ENCODE data around the gene SDC3. TPM values are rescaled to one million over a fixed set of nuclear protein-coding genes. Genes with fewer than 3 reads are reported as not detected.

The SDC3 gene
- total RNA-seq, 1 donor from 2014 or later = 0.25 TPM

GRCh38 chr1:30905403-30905802, 3.2 kb downstream of the SDC3 start:
- intact Hi-C loops (cut with micrococcal nuclease) = no loop called here

DNA sequence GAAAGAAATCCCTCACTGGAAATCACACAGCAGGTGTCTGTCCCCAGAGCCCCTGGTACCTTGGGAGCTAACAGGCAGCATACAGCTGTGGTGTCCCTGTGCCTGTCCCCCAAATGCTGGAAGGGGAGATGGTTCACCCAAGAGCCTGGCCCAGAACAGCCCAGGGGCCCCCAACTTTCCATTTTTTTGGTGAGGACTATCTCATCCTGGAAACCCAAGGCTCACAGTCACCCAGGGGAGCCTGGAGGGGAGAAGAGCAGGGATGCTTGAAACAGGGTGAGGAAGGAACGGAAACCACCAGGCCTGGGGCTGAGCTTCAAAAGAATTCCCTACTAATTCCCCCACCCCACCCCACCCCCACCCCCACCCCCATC, 3.6 kb downstream of the SDC3 start:
- intact Hi-C loops (cut with micrococcal nuclease) = no loop called here

DNA sequence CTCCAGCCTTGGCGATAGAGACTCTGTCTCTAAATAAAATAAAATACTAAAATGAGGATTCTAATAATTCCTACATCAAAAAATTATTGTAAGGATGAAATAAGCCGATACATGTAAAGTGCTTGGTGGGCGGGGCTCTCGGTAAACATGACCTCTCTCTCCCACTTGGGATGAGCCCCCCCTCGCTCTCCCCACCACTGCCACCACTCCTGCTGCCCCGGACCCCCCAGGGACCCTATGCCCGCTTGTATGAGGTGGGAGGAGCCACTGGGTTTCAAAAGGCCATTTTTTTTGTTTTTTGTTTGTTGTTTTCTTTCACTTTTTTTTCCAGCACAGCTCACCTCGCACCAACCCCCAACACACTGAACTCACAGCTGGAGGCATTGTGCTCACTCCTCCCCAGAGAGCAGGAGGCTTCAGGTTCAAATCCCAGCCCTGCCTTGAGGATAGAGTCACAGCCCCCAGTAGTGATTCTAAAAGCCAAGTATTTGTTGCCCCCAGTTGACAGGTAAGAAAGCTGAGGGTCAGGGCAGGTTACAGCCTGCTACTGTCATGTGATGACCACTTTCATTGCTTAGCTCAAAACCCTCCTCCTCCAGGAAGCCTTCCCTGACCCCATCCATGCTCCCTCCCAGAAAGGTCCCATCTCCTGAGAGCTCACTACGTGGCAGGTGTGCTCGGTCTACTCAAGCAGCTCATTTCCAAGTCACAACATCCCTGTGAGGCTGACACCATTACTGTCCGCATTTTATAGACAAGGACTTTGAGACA, 4.2 kb downstream of the SDC3 start:
- intact Hi-C loops (cut with micrococcal nuclease) = no loop called here

DNA sequence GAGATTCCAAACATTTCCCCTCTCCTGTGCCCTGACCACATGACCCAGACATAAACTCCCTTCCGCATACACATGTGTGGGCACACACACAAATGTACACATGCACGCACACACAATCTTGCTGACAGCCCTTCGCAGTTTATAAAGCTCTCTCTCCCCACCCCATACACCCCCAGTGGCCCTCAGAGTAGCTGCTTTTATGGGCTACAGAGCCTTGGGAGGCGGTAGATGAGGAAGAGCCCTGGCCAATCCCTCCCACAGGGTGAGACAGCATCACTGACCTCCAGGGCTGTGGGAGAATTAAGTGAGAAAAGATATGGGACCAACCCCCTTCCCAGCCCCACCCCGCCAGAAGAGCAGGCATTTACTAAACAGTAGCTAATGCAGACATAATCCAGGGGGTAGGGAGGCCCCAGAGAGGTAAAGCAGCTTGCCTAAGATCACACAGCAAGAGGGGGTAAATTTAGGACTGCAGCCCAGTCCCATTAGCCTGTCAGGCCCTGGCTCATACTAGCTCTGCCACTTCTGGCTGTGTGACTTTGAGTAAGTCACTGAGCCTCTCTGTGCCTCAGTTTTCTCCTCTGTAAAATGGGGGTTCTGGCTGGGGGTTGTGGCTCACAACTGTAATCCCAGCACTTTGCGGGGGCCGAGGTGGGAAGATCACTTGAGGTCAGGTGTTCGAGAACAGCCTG, 5.1 kb downstream of the SDC3 start:
- intact Hi-C loops (cut with micrococcal nuclease) = no loop called here

DNA sequence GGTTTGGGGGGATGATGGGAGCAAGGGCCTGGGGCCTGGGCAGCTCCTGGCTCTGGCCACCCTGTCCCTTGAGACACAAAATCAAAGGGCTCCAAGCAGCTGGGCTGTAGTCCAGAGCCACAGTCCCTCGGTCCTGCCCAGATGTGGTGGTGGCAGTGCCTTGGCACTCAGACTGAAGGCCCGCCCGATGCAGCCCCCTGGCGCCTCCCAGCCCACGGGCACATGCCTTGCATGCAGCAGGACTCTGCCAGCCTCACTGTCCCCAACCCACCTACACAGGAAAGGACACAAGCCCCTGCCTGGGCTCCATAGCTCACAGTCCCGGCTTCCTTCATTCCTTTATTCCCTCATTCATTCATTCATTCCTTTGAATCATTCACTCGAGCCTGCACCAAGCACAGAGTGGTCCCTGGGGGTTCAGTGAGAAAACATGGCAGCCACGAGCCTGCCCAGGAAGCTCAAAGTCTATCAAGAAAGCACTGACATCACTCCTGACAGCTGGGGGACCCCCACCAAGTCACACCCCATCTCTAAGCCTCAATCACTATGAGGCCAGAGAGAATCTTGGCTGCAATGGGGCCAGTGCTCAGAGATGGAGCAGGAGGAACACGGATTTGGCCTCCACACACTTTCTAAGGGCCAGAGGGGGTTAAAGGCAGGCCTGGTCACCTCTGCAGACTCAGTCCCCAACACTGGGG, 5.8 kb downstream of the SDC3 start:
- intact Hi-C loops (cut with micrococcal nuclease) = no loop called here

DNA sequence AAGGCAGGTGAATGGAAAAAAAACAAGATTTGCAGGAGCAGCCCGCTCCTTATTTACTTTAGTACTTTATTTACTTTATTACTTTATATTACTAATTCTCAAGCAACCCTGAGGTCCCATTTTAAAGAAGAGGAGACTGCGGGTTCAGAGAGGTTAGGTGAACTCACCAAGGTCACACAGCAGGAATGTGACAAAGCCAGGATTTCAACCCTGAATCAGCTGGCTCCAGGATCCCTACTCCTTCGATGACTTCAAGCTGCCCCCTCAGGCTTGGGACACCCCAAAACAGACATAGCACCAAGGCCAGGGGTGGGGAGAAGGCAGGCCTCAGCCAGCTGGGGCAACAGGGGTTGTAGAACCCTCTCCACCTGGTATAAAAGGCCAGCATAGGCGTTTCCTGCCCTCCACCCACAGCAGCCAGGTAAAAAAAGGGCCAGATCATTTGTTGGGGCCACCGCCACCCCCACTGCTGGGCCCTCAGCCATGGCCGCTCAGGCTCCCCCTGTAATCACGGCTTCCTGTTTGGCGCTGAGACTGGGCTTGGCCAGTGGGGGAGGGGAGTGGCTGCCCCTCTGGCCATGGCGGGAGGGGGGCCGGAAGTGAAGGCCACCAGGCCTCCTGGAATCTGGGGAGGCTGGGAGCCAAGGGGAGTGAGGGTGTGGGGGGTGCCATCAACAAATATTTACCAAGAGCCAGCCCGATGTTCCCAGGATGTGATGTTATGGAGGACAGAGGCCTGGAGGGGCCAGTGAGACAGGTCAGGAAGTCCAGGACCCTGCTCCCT, 6.6 kb downstream of the SDC3 start:
- intact Hi-C loops (cut with micrococcal nuclease) = no loop called here

GRCh38 chr1:30900931-30901560, 7.5 kb downstream of the SDC3 start:
- intact Hi-C loops (cut with micrococcal nuclease) = no loop called here

DNA sequence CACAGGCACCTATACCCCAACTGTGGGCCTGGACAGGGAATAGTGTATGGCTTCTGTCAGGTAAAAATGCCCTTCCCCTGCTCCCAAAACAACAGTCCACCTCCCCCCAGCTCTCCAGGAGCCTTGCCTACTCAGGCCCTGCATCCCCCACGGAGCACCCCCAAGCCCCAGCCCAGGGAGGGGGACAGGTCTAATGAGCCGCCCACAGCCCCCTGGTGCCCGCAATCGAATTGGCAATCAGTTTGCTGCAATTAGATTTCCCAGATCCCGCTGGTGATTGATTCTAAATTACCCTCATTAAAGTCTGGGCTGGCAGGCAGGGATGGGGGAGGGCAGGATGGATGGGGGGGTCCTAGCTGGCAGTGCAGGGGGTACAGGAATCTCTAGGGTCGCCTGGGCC, 8.1 kb downstream of the SDC3 start:
- intact Hi-C loops (cut with micrococcal nuclease) = no loop called here

DNA sequence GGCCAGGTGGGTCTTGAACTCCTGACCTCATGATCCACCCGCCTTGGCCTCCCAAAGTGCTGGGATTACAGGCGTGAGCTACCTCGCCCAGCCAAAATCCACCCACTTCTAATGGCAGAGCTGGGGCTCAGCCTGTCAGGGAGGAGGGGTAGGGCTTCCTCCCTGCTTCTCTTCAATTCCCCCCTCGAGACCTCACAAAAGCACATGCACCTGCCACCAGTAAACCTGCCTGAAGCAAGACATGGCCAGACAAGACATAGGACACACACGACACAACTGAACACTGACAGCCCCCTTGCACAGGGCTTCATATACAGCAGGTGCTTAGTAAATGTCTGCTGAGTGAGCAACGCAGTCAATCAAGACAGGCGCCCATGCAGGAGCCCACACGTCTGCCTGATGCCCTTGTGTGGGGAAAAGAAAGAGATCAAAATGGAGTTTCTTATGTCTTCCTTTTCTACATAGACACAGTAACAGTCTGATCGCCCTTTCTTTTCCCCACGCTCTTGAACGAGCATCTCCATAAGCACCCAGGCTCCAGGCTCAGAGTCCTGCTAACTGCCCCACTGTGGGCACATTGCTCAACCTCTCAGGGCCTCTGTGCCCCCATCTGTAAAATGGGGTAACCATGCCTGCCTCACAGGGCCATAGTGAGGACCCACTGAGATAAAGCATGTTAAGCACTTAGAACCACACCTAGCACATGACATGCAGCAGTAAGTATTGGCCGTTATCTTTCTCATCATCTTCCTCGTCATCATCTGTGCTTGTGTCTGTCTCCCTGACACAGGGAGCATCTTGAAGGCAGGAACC, 8.8 kb downstream of the SDC3 start:
- intact Hi-C loops (cut with micrococcal nuclease) = no loop called here

DNA sequence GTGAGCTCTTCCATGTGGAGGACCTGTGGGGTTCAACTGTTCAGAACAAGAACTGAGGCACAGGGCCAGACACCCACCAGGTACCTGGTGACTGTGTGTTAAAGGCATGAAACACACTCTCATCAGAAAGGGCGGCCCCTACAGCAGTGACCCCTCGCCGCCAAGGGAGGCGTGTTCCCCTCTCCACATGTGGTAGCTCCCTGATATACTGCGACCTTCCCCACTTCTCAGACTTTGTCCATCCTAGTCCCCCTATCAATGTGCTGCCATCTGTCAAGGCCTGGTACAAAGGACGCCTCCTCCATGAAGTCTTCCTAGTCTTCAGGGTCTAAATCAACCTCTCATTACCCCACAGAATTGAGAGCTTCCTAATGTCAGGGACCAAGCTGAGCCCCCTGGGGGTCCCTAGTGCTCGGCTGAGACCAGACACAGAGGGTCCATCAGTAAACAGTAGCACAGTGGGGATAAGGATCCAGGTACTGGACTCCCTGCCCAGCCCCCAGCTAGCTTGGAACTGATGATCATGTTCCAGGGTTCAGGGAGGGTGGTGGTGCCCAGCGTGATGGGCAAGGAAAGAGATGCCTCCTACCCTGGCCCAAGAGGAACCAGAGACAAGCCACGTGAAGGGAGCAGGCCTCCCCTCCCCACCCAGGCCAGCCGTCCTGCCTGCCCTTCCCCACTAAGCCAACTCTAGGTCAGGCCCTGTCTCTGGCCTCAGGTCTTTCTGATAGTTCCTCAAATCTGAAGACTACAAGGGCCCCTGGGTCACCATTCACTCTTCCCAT, 10.3 kb downstream of the SDC3 start:
- intact Hi-C loops (cut with micrococcal nuclease) = no loop called here

- intact Hi-C loops (cut with micrococcal nuclease) = no loop called here
Observed at GRCh38 chr1:30896905-30897304, 11.7 kb downstream of the SDC3 start.

GRCh38 chr1:30895944-30896660, 12.5 kb downstream of the SDC3 start:
- intact Hi-C loops (cut with micrococcal nuclease) = no loop called here

GRCh38 chr1:30895382-30895943, 13.1 kb downstream of the SDC3 start:
- intact Hi-C loops (cut with micrococcal nuclease) = no loop called here

DNA sequence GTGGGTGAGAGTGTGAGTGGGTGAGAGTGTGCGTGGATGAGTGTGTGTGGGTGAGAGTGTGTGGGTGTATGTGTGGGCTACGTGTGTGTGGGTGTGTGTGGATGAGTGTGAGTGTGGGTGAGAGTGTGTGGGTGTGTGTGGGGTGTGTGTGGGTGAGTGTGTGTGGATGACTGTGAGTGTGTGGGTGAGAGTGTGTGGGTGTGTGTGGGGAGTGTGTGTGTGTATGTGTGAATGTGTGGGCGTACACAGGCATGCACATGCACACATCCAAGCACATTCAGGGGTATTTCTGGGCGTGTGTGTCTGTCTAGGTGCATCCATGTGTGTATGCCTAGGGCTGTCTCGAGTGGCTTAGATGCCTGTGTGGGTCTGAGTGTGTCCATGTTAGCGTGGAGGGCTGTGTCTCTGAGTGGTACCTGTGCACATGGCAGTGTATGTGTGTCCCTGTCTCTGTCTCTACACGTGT, 14.0 kb downstream of the SDC3 start:
- intact Hi-C loops (cut with micrococcal nuclease) = no loop called here

GRCh38 chr1:30893776-30894507, 14.6 kb downstream of the SDC3 start:
- intact Hi-C loops (cut with micrococcal nuclease) = no loop called here

DNA sequence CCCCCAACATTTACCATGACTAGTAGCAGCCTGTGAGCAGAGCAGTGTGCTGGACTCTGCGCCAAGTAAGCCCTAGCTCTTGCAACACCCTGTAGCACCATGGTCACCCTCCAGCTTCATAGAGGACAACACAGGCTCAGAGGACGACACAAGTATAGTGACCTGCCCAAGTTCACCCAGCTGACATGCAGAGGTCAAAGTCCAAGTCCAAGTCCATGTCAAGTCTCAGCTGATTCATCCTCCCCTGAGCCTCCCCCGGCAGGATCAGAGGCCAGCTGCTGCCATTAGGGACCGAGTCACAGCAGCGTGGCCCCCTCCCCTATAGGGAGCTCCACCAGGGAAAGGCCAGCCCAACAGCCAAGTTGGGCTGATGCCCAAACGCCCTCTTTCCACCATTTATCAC, 15.9 kb downstream of the SDC3 start:
- intact Hi-C loops (cut with micrococcal nuclease) = no loop called here

GRCh38 chr1:30891227-30891552, 17.4 kb downstream of the SDC3 start:
- intact Hi-C loops (cut with micrococcal nuclease) = no loop called here
